Measurements from ENCODE around the gene KCNIP1.

- TF ChIP-seq GLIS1 (tag by site-specific recombination; IDR thresholded peaks at IDR 0.05) (no peak), CTCF (tag by site-specific recombination; IDR thresholded peaks at IDR 0.05) (no peak), ZNF514 (tag by site-specific recombination; IDR thresholded peaks at IDR 0.05) (no peak), ZNF529 (tag by site-specific recombination; IDR thresholded peaks at IDR 0.05; ENCODE audit: insufficient replicate concordance) (no peak)
Observed at GRCh38 chr5:170524576-170524975, 20.8 kb downstream of the KCNIP1 start.

Measured in HEK293 (cell line).